Prostate gland (tissue), 2 donors: ENCODE measurements around the gene KDM8.
A peak's percentile ranks its signal among the peaks of the same experiment; 100 is the strongest.

Experiments used
- POLR2A ChIP-seq: fragments of 450-650 bp; IDR thresholded peaks from one replicate; pipeline ENCODE4 v1.6.1; 2016; ENCODE audit warnings: antibody characterized with exemption, mild to moderate bottlenecking
- POLR2AphosphoS5 ChIP-seq: sonication (generic); formaldehyde crosslinking; IDR thresholded peaks from one replicate; pipeline ENCODE4 v1.6.1; 2017; ENCODE audit warnings: antibody characterized with exemption
- TF ChIP-seq, protein P1 (sequence below), 4 experiments: fragments of 200-600 bp in 2 of 4; fragments of 450-650 bp in 2 of 4; sonication (generic) in 2 of 4; IDR thresholded peaks; 1 replicate in 3 of 4; 2 replicates in 1 of 4; pipeline ENCODE4 v1.5.1; 2016 to 2019; ENCODE audit warnings: antibody characterized with exemption in 4 of 4, mild to moderate bottlenecking in 2 of 4, moderate library complexity in 2 of 4

- TF ChIP-seq, protein P1, sequence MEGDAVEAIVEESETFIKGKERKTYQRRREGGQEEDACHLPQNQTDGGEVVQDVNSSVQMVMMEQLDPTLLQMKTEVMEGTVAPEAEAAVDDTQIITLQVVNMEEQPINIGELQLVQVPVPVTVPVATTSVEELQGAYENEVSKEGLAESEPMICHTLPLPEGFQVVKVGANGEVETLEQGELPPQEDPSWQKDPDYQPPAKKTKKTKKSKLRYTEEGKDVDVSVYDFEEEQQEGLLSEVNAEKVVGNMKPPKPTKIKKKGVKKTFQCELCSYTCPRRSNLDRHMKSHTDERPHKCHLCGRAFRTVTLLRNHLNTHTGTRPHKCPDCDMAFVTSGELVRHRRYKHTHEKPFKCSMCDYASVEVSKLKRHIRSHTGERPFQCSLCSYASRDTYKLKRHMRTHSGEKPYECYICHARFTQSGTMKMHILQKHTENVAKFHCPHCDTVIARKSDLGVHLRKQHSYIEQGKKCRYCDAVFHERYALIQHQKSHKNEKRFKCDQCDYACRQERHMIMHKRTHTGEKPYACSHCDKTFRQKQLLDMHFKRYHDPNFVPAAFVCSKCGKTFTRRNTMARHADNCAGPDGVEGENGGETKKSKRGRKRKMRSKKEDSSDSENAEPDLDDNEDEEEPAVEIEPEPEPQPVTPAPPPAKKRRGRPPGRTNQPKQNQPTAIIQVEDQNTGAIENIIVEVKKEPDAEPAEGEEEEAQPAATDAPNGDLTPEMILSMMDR (IDR thresholded peaks at IDR 0.05), result peak in 1 of 4 experiments; percentile 4
- TF ChIP-seq POLR2A (no peak), POLR2AphosphoS5 (no peak)
These were observed 22.4 kb downstream of the KDM8 start for GRCh38 chr16:27225536-27226360.
